ENCODE data around the gene CHADL. TPM values are rescaled to one million over a fixed set of nuclear protein-coding genes. Genes with fewer than 3 reads are reported as not detected.

Gene CHADL
- total RNA-seq, 1 donor from 2014 or later: 0.27 TPM

- Mint-ChIP-seq H3K27ac (ENCODE audit: unreplicated experiment) (no peak overlapping the region), H3K9me3 (ENCODE audit: unreplicated experiment) (no peaks in the 10 kb centered on the region), H3K27me3 (ENCODE audit: unreplicated experiment) (peaks cover 8% of the 10 kb centered on the region), H3K4me1 (ENCODE audit: low read depth, unreplicated experiment) (no peaks in the 10 kb centered on the region), H3K36me3 (ENCODE audit: unreplicated experiment) (no peaks in the 10 kb centered on the region), H3K4me3 (ENCODE audit: unreplicated experiment) (no peak overlapping the region)
- TF ChIP-seq, protein P1, sequence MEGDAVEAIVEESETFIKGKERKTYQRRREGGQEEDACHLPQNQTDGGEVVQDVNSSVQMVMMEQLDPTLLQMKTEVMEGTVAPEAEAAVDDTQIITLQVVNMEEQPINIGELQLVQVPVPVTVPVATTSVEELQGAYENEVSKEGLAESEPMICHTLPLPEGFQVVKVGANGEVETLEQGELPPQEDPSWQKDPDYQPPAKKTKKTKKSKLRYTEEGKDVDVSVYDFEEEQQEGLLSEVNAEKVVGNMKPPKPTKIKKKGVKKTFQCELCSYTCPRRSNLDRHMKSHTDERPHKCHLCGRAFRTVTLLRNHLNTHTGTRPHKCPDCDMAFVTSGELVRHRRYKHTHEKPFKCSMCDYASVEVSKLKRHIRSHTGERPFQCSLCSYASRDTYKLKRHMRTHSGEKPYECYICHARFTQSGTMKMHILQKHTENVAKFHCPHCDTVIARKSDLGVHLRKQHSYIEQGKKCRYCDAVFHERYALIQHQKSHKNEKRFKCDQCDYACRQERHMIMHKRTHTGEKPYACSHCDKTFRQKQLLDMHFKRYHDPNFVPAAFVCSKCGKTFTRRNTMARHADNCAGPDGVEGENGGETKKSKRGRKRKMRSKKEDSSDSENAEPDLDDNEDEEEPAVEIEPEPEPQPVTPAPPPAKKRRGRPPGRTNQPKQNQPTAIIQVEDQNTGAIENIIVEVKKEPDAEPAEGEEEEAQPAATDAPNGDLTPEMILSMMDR (IDR thresholded peaks at IDR 0.05; ENCODE audit: partially characterized antibody, unreplicated experiment): no peak
- DNase-seq: no peak
Measured at GRCh38 chr22:41243361-41243760, 2.6 kb upstream of the CHADL start.

DNA sequence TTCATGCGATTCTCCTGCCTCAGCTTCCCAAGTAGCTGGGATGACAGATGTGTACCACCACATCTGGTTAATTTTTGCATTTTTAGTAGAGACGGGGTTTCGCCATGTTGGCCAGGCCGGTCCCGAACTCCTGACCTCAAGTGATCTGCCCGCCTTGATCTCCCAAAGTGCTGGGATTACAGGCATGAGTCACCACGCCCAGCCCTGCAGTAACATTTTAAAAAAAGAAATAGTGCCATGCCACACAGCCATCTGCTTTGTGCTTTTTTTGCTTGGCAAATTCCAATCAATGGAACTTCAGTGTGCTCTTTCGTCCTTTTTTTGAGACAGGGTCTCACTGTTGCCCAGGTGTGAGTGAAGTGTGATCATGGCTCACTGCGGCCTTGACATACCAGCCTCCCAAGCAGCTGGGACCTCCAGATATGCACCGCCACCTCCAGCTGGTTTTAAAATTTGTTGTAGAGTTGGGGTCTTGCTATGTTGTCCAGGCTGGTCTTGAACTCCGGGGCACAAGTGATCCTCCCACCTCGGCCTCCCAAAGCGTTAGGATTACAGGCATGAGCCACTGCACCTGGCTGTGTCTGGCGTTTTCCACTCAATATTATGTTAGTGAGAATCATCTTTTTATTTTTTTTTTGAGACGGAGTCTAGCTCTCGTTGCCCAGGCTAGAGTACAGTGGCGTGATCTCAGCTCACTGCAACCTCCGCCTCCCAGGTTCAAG, 1.8 kb upstream of the CHADL start:
- peaks cover 8% of the 10 kb centered on the region for H3K27me3 Mint-ChIP-seq (ENCODE audit: unreplicated experiment)
- no peaks in the 10 kb centered on the region for H3K36me3 Mint-ChIP-seq (ENCODE audit: unreplicated experiment)
- H3K4me3 Mint-ChIP-seq (ENCODE audit: unreplicated experiment): no peak overlapping the region
- TF ChIP-seq, protein P1 (IDR thresholded peaks at IDR 0.05; ENCODE audit: partially characterized antibody, unreplicated experiment): no peak
- DNase-seq: no peak
- no peaks in the 10 kb centered on the region for H3K9me3 Mint-ChIP-seq (ENCODE audit: unreplicated experiment)
- H3K27ac Mint-ChIP-seq (ENCODE audit: unreplicated experiment): no peak overlapping the region
- H3K4me1 Mint-ChIP-seq (ENCODE audit: low read depth, unreplicated experiment): no peaks in the 10 kb centered on the region

DNA sequence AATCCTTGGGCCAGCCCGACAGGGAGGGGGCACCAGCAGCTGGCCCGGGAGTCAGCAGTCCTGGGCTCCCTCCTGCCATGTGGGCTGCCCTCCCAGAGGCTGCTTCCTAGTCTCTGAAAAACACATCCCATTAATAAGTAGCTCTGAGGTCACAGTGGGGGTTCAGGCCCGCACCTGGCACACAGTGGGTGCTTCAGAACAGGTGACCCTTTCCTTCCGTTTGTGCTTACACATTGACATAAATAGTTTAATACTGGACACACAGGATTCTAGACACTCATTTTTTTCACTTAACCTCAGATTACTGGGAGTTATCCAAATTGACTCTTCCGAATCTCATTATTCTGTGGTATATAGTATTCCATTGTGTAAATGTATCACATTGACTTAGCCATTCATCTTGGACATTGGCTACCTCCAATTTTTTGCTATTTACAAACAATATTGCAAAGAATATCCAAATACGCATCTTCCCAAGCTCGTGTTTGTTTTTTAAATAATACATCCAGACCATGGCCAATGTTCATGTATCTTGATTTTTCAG, 474 bp upstream of the CHADL start:
- H3K27ac Mint-ChIP-seq (ENCODE audit: unreplicated experiment): no peak overlapping the region
- no peaks in the 10 kb centered on the region for H3K9me3 Mint-ChIP-seq (ENCODE audit: unreplicated experiment)

GRCh38 chr22:41239443-41240128, 1.1 kb downstream of the CHADL start:
- Mint-ChIP-seq H3K36me3 (ENCODE audit: unreplicated experiment) (no peaks in the 10 kb centered on the region), H3K4me1 (ENCODE audit: low read depth, unreplicated experiment) (no peaks in the 10 kb centered on the region), H3K9me3 (ENCODE audit: unreplicated experiment) (no peaks in the 10 kb centered on the region), H3K27me3 (ENCODE audit: unreplicated experiment) (peaks cover 6% of the 10 kb centered on the region), H3K4me3 (ENCODE audit: unreplicated experiment) (no peak overlapping the region), H3K27ac (ENCODE audit: unreplicated experiment) (no peak overlapping the region)
- no peak for DNase-seq
- TF ChIP-seq, protein P1 (IDR thresholded peaks at IDR 0.05; ENCODE audit: partially characterized antibody, unreplicated experiment): no peak

More for the DNA sequence above, 474 bp upstream of the CHADL start:
- Mint-ChIP-seq H3K4me3 (ENCODE audit: unreplicated experiment) (no peak overlapping the region), H3K36me3 (ENCODE audit: unreplicated experiment) (no peaks in the 10 kb centered on the region), H3K4me1 (ENCODE audit: low read depth, unreplicated experiment) (no peaks in the 10 kb centered on the region), H3K27me3 (ENCODE audit: unreplicated experiment) (peaks cover 8% of the 10 kb centered on the region)
- TF ChIP-seq, protein P1 (IDR thresholded peaks at IDR 0.05; ENCODE audit: partially characterized antibody, unreplicated experiment): no peak
- no peak for DNase-seq

All from glutamatergic neuron (in vitro differentiated cells).